Vagina (tissue), 2 donors: ENCODE measurements around the gene FUT2.
A peak's percentile ranks its signal among the peaks of the same experiment; 100 is the strongest.

Experiments
- CTCF ChIP-seq, 3 experiments: fragments of 450-650 bp in 2 of 3; fragments of 200-600 bp in 1 of 3; sonication (generic) in 1 of 3; IDR thresholded peaks; one replicate each; pipeline ENCODE4 v1.5.1; 2017 to 2019; ENCODE audit warnings: antibody characterized with exemption in 3 of 3, mild to moderate bottlenecking in 2 of 3, moderate library complexity in 2 of 3
- POLR2A ChIP-seq, 2 donors: fragments of 450-650 bp; IDR thresholded peaks; one replicate each; pipeline ENCODE4 v1.6.1; 2017; ENCODE audit warnings: antibody characterized with exemption in 2 of 2, mild to moderate bottlenecking in 2 of 2, moderate library complexity in 2 of 2

- TF ChIP-seq CTCF (IDR thresholded peaks at IDR 0.05) (peak; percentile 73 to 85 (median 76)), POLR2A (IDR thresholded peaks at IDR 0.05) (no peak)
Observed at GRCh38 chr19:48674921-48675824, 20.6 kb upstream of the FUT2 start.
